ENCODE data around the gene SDS.

The SDS gene

DNA sequence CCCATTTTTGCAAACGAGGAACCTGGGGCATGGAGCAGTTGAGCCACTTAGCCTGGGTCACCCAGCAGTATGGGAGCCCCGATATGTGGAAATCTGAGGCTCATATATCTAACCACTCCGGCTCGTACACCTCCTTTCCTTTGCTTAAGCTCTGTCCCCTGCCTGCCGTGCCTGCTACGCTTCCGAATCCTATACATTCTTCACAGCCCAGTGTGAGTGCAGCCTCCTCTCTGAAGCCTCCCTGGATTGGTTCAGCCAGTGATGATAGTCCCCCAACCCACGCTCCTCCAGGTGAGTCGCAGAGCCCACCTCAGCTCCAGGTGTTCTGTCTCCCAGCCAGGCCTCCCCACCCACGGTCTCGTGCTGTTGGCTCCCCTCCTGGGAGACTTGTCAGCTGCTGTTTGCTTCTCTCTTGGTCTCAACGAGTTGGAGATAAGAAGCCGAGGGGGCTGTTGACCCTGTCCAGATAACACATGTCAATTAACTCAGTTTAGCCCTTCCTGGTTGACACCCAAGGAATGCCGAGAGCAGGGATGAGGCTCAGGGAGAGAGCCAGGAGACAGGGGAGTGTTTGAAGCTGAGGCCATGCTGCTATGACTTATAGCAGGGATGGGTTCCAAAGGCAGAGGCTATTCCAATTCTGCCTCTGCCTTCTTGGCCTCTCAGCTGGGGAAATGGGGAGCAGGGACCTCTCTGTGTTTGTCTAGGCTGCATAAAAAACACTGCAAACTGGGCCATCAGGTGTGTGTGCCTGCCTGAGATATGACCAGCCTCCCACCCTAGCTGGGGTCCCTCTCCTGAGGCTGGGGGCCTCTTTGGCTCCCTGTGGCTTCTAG lies 37.5 kb upstream of the SDS start:
- no CpG with 5 or more reads among the region's 14 CpGs for WGBS, 2 donors (ENCODE audit: extremely low coverage in 2 of 2, insufficient read length in 2 of 2, insufficient replicate concordance in 1 of 2)
- peaks cover 0 to 3% (median 0%) of the 10 kb centered on the region in 3 experiments for H3K27me3 ChIP-seq (ENCODE audit: control insufficient read depth in 3 of 3, insufficient read depth in 3 of 3, low read depth in 1 of 3, low read length in 3 of 3)
- peak overlapping the region; percentile 2 for H2BK15ac ChIP-seq (ENCODE audit: low read length)
- H3K14ac ChIP-seq (ENCODE audit: low read length) = no peak overlapping the region
- H2BK12ac ChIP-seq (ENCODE audit: low read length) = no peak overlapping the region
- H3K27ac ChIP-seq (replicated peaks; ENCODE audit: low read length) = no peak overlapping the region
- H2AFZ ChIP-seq (ENCODE audit: low read length) = no peak overlapping the region
- no peaks in the 10 kb centered on the region for H3K79me1 ChIP-seq (ENCODE audit: low read depth, low read length)
- H3K9ac ChIP-seq (ENCODE audit: low read depth, low read length, poor library complexity) = no peak overlapping the region
- H3K9me3 ChIP-seq (replicated peaks in 1 of 2; ENCODE audit: control insufficient read depth in 2 of 2, insufficient read depth in 1 of 2, low read depth in 1 of 2, low read length in 2 of 2) = no peaks in the 10 kb centered on the region
- no peak overlapping the region for H3K23ac ChIP-seq (ENCODE audit: low read depth, low read length, poor library complexity)
- peak overlapping the region; percentile 20 for H2AK5ac ChIP-seq (ENCODE audit: low read depth, low read length)
- H3K4me3 ChIP-seq (ENCODE audit: low read length in 2 of 2) = no peak overlapping the region
- no peak overlapping the region for H3K18ac ChIP-seq (ENCODE audit: low read length)
- H3K4me2 ChIP-seq (ENCODE audit: insufficient read depth, low read length, poor library complexity, severe bottlenecking) = no peak overlapping the region
- H3K36me3 ChIP-seq (replicated peaks in 1 of 2; ENCODE audit: control insufficient read depth in 2 of 2, insufficient read depth in 2 of 2, low read length in 2 of 2) = peaks cover 0 to 12% of the 10 kb centered on the region in 2 donors
- no peak overlapping the region for H3K4ac ChIP-seq (ENCODE audit: low read length)
- no peak overlapping the region for H4K91ac ChIP-seq (ENCODE audit: low read depth, low read length, poor library complexity)
- no peak overlapping the region for H4K8ac ChIP-seq (ENCODE audit: low read depth, low read length)
- H2BK120ac ChIP-seq (ENCODE audit: low read depth, low read length) = no peak overlapping the region
- H2BK5ac ChIP-seq (ENCODE audit: low read length) = no peak overlapping the region
- H3K4me1 ChIP-seq (ENCODE audit: control insufficient read depth in 2 of 2, insufficient read depth in 1 of 2, low read depth in 1 of 2, low read length in 2 of 2) = peaks cover 0 to 1% of the 10 kb centered on the region in 2 donors
- no peak for DNase-seq (ENCODE audit: low spot score)

DNA sequence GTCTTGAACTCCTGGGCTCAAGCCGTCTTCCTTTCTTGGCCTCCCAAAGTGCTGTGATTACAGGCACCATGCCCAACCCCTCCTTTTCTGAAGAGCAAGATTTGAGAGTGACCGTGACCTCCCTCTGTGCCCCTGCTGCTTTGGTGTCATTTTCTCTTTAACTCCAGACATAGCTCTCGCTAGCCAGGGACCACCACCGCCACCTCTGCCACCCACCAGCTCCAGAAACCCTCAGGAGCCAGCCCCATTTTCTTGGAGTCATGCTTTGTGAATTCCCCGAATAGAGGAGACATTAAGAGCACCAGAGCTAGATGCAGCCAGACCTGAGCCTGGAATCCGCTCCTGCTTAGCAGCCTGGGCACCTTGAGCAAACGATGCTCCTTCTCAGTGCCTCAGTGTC lies 36.6 kb upstream of the SDS start:
- Histone ChIP-seq H3K79me1 (ENCODE audit: low read depth, low read length) (no peaks in the 10 kb centered on the region), H2AK5ac (ENCODE audit: low read depth, low read length) (no peak overlapping the region), H3K27me3 (ENCODE audit: control insufficient read depth in 3 of 3, insufficient read depth in 3 of 3, low read depth in 1 of 3, low read length in 3 of 3) (peaks cover 0 to 3% (median 0%) of the 10 kb centered on the region in 3 experiments), H3K23ac (ENCODE audit: low read depth, low read length, poor library complexity) (no peak overlapping the region), H3K4ac (ENCODE audit: low read length) (no peak overlapping the region), H2BK15ac (ENCODE audit: low read length) (no peak overlapping the region), H3K4me2 (ENCODE audit: insufficient read depth, low read length, poor library complexity, severe bottlenecking) (no peak overlapping the region), H2BK12ac (ENCODE audit: low read length) (no peak overlapping the region), H2BK5ac (ENCODE audit: low read length) (no peak overlapping the region), H2BK120ac (ENCODE audit: low read depth, low read length) (no peak overlapping the region), H4K8ac (ENCODE audit: low read depth, low read length) (no peak overlapping the region), H3K27ac (replicated peaks; ENCODE audit: low read length) (no peak overlapping the region), H3K4me3 (ENCODE audit: low read length in 2 of 2) (no peak overlapping the region), H3K4me1 (ENCODE audit: control insufficient read depth in 2 of 2, insufficient read depth in 1 of 2, low read depth in 1 of 2, low read length in 2 of 2) (peaks cover 0 to 1% of the 10 kb centered on the region in 2 donors), H3K9ac (ENCODE audit: low read depth, low read length, poor library complexity) (no peak overlapping the region), H3K9me3 (replicated peaks in 1 of 2; ENCODE audit: control insufficient read depth in 2 of 2, insufficient read depth in 1 of 2, low read depth in 1 of 2, low read length in 2 of 2) (no peaks in the 10 kb centered on the region), H3K36me3 (replicated peaks in 1 of 2; ENCODE audit: control insufficient read depth in 2 of 2, insufficient read depth in 2 of 2, low read length in 2 of 2) (peaks cover 0 to 12% of the 10 kb centered on the region in 2 donors), H3K14ac (ENCODE audit: low read length) (no peak overlapping the region), H2AFZ (ENCODE audit: low read length) (no peak overlapping the region), H3K18ac (ENCODE audit: low read length) (no peak overlapping the region), H4K91ac (ENCODE audit: low read depth, low read length, poor library complexity) (no peak overlapping the region)
- WGBS, 2 donors (ENCODE audit: extremely low coverage in 2 of 2, insufficient read length in 2 of 2, insufficient replicate concordance in 1 of 2) = no CpG with 5 or more reads among the region's 7 CpGs
- no peak for DNase-seq (ENCODE audit: low spot score)

DNA sequence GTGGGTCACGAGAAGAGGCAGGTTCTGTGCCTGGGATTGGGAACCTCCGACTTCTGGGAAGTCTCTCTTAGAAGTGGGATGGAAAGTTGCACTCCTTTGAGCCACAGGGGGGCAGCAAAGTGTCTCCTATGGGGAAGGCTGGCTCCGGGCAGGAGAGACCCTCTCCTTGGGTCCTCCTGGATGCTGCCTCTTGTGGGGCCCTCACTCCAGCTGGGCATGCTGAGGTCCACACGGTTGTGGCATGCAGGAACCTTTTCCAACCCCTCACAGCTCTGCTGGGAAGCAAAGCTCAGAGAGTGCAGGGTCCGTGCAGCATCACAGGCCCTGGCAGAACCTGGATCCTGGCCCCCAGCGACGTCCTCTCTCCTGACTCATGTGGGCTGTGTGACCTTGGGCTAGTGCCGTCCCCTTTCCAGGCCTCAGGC lies 35.9 kb upstream of the SDS start:
- H2BK12ac ChIP-seq (ENCODE audit: low read length) = no peak overlapping the region
- no peak overlapping the region for H3K4me2 ChIP-seq (ENCODE audit: insufficient read depth, low read length, poor library complexity, severe bottlenecking)
- H3K4me3 ChIP-seq (ENCODE audit: low read length in 2 of 2) = no peak overlapping the region
- H2AFZ ChIP-seq (ENCODE audit: low read length) = no peak overlapping the region
- H3K27me3 ChIP-seq (ENCODE audit: control insufficient read depth in 3 of 3, insufficient read depth in 3 of 3, low read depth in 1 of 3, low read length in 3 of 3) = no peaks in the 10 kb centered on the region
- H3K18ac ChIP-seq (ENCODE audit: low read length) = peak overlapping the region; percentile 20
- H3K9me3 ChIP-seq (replicated peaks in 1 of 2; ENCODE audit: control insufficient read depth in 2 of 2, insufficient read depth in 1 of 2, low read depth in 1 of 2, low read length in 2 of 2) = no peaks in the 10 kb centered on the region
- H3K36me3 ChIP-seq (replicated peaks in 1 of 2; ENCODE audit: control insufficient read depth in 2 of 2, insufficient read depth in 2 of 2, low read length in 2 of 2) = peaks cover 0 to 12% of the 10 kb centered on the region in 2 donors
- peaks cover 0 to 1% of the 10 kb centered on the region in 2 donors for H3K4me1 ChIP-seq (ENCODE audit: control insufficient read depth in 2 of 2, insufficient read depth in 1 of 2, low read depth in 1 of 2, low read length in 2 of 2)
- no CpG with 5 or more reads among the region's 8 CpGs for WGBS, 2 donors (ENCODE audit: extremely low coverage in 2 of 2, insufficient read length in 2 of 2, insufficient replicate concordance in 1 of 2)
- no peak overlapping the region for H3K27ac ChIP-seq (replicated peaks; ENCODE audit: low read length)
- H2BK15ac ChIP-seq (ENCODE audit: low read length) = no peak overlapping the region
- H2BK120ac ChIP-seq (ENCODE audit: low read depth, low read length) = no peak overlapping the region
- no peak overlapping the region for H4K8ac ChIP-seq (ENCODE audit: low read depth, low read length)
- no peaks in the 10 kb centered on the region for H3K79me1 ChIP-seq (ENCODE audit: low read depth, low read length)
- no peak overlapping the region for H3K14ac ChIP-seq (ENCODE audit: low read length)
- no peak overlapping the region for H2BK5ac ChIP-seq (ENCODE audit: low read length)
- DNase-seq (ENCODE audit: low spot score) = peak; percentile 64
- H2AK5ac ChIP-seq (ENCODE audit: low read depth, low read length) = no peak overlapping the region
- H3K23ac ChIP-seq (ENCODE audit: low read depth, low read length, poor library complexity) = no peak overlapping the region
- no peak overlapping the region for H4K91ac ChIP-seq (ENCODE audit: low read depth, low read length, poor library complexity)
- H3K4ac ChIP-seq (ENCODE audit: low read length) = no peak overlapping the region
- no peak overlapping the region for H3K9ac ChIP-seq (ENCODE audit: low read depth, low read length, poor library complexity)

DNA sequence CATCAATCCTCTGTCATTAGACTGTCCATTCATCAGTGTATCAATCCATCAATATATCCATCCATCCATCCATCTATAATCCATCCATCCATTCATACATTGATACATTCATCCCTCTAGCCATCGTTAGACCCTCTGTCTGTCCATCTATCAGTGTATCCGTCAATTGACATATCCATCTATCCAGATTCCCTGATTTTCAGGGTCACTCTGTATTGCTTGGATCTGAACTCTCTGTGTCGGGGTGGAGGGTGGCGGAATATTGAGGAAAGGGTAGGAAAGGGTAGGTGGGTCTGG lies 35.6 kb upstream of the SDS start:
- no peak overlapping the region for H2BK120ac ChIP-seq (ENCODE audit: low read depth, low read length)
- H2BK12ac ChIP-seq (ENCODE audit: low read length) = no peak overlapping the region
- no peak overlapping the region for H2BK15ac ChIP-seq (ENCODE audit: low read length)
- H3K9ac ChIP-seq (ENCODE audit: low read depth, low read length, poor library complexity) = no peak overlapping the region
- no peak overlapping the region for H3K23ac ChIP-seq (ENCODE audit: low read depth, low read length, poor library complexity)
- no peak overlapping the region for H2AK5ac ChIP-seq (ENCODE audit: low read depth, low read length)
- H3K27me3 ChIP-seq (ENCODE audit: control insufficient read depth in 3 of 3, insufficient read depth in 3 of 3, low read depth in 1 of 3, low read length in 3 of 3) = no peaks in the 10 kb centered on the region
- H3K4me3 ChIP-seq (ENCODE audit: low read length in 2 of 2) = no peak overlapping the region
- no peak overlapping the region for H3K27ac ChIP-seq (replicated peaks; ENCODE audit: low read length)
- no peak overlapping the region for H3K4me2 ChIP-seq (ENCODE audit: insufficient read depth, low read length, poor library complexity, severe bottlenecking)
- no peak overlapping the region for H3K14ac ChIP-seq (ENCODE audit: low read length)
- WGBS, 2 donors (ENCODE audit: extremely low coverage in 2 of 2, insufficient read length in 2 of 2, insufficient replicate concordance in 1 of 2) = 100% methylated on average over 1 of the region's 4 CpGs; no CpG with 5 or more reads in 1 of the 2 donors
- H3K36me3 ChIP-seq (replicated peaks in 1 of 2; ENCODE audit: control insufficient read depth in 2 of 2, insufficient read depth in 2 of 2, low read length in 2 of 2) = peaks cover 0 to 15% of the 10 kb centered on the region in 2 donors
- no peaks in the 10 kb centered on the region for H3K9me3 ChIP-seq (replicated peaks in 1 of 2; ENCODE audit: control insufficient read depth in 2 of 2, insufficient read depth in 1 of 2, low read depth in 1 of 2, low read length in 2 of 2)
- H4K91ac ChIP-seq (ENCODE audit: low read depth, low read length, poor library complexity) = no peak overlapping the region
- H2AFZ ChIP-seq (ENCODE audit: low read length) = no peak overlapping the region
- H3K18ac ChIP-seq (ENCODE audit: low read length) = no peak overlapping the region
- H2BK5ac ChIP-seq (ENCODE audit: low read length) = no peak overlapping the region
- no peaks in the 10 kb centered on the region for H3K79me1 ChIP-seq (ENCODE audit: low read depth, low read length)
- H4K8ac ChIP-seq (ENCODE audit: low read depth, low read length) = no peak overlapping the region
- H3K4ac ChIP-seq (ENCODE audit: low read length) = no peak overlapping the region
- H3K4me1 ChIP-seq (ENCODE audit: control insufficient read depth in 2 of 2, insufficient read depth in 1 of 2, low read depth in 1 of 2, low read length in 2 of 2) = peaks cover 0 to 1% of the 10 kb centered on the region in 2 donors
- DNase-seq (ENCODE audit: low spot score) = no peak
